PFSK-1 (cell line): Measurements from ENCODE around the gene CYP27A1.

Source experiments
- FOXP2 ChIP-seq: optimal IDR thresholded peaks from 2 replicates; pipeline ENCODE3; 2011; ENCODE audit warnings: borderline replicate concordance, control low read depth, inconsistent platforms; ENCODE audit not compliant: insufficient read depth; ENCODE audit errors: extremely low read length, extremely low read depth
- POLR2AphosphoS5 ChIP-seq: IDR thresholded peaks from 2 replicates; pipeline ENCODE4 v1.6.1; 2012; ENCODE audit warnings: low read depth, mild to moderate bottlenecking, control low read depth, low read length, moderate library complexity
- REST ChIP-seq, 2 experiments: IDR thresholded peaks; 2 replicates each; pipeline versions ENCODE4 v1.6.1 to v1.8.0; 2011 to 2012; ENCODE audit warnings: low read depth in 2 of 2, low read length in 2 of 2, control low read depth in 1 of 2, inconsistent platforms in 1 of 2, mild to moderate bottlenecking in 1 of 2, moderate library complexity in 1 of 2; ENCODE audit not compliant: insufficient read depth in 1 of 2
- SIN3A ChIP-seq: IDR thresholded peaks from 2 replicates; pipeline ENCODE4 v1.6.1; 2012; ENCODE audit warnings: mild to moderate bottlenecking, low read length, moderate library complexity, borderline replicate concordance; ENCODE audit not compliant: insufficient read depth
- TAF1 ChIP-seq: IDR thresholded peaks from 2 replicates; pipeline ENCODE4 v1.6.1; 2012; ENCODE audit warnings: low read length, control low read depth, borderline replicate concordance; ENCODE audit not compliant: insufficient read depth

DNA sequence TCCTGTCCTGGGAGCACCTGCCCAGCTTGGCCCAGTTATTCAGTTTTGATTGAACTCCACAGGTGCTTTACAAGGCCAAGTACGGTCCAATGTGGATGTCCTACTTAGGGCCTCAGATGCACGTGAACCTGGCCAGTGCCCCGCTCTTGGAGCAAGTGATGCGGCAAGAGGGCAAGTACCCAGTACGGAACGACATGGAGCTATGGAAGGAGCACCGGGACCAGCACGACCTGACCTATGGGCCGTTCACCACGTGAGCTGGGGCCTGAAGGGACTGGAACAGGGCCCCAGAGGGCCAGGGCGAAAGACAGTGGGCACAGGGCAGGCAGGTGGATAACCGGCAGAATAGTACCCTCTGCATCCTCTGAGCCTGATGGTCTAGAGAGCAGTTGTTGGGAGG is 27.6 kb downstream of the CYP27A1 start:
- TF ChIP-seq SIN3A = no peak
- no peak for TF ChIP-seq POLR2AphosphoS5
- no peak for TF ChIP-seq REST (IDR thresholded peaks at IDR 0.05; ENCODE audit: insufficient read depth in 1 of 2, low read depth in 2 of 2, low read length in 2 of 2)
- no peak for TF ChIP-seq TAF1
- TF ChIP-seq FOXP2 = no peak
